Trophoblast cell (in vitro differentiated cells and primary cell): ENCODE data around the gene ARL13A. TPM values are rescaled to one million over a fixed set of nuclear protein-coding genes. Genes with fewer than 3 reads are reported as not detected.
A peak's percentile ranks its signal among the peaks of the same experiment; 100 is the strongest.

ENCODE experiments used
- DNase-seq, 2 donors: peaks; one replicate each; pipeline ENCODE4 v3.0.0-alpha.2; 2016
- H2AFZ ChIP-seq: 2 replicates; pipeline ENCODE4 v1.6.1; 2013; ENCODE audit warnings: low read length, moderate library complexity, mild to moderate bottlenecking; ENCODE audit not compliant: insufficient read depth, poor library complexity
- H2AK5ac ChIP-seq: 2 replicates; pipeline ENCODE4 v1.6.1; 2013; ENCODE audit warnings: mild to moderate bottlenecking, low read length
- H2BK120ac ChIP-seq: 2 replicates; pipeline ENCODE4 v1.6.1; 2013; ENCODE audit warnings: low read length, mild to moderate bottlenecking, moderate library complexity; ENCODE audit not compliant: insufficient read depth, poor library complexity
- H2BK12ac ChIP-seq: 2 replicates; pipeline ENCODE4 v1.6.1; 2013; ENCODE audit warnings: mild to moderate bottlenecking, low read length, moderate library complexity
- H2BK5ac ChIP-seq: 2 replicates; pipeline ENCODE4 v1.6.1; 2013; ENCODE audit warnings: low read length, low read depth, moderate library complexity, mild to moderate bottlenecking; ENCODE audit not compliant: poor library complexity
- H3K14ac ChIP-seq: 2 replicates; pipeline ENCODE4 v1.6.1; 2013; ENCODE audit warnings: mild to moderate bottlenecking, low read length
- H3K18ac ChIP-seq: 2 replicates; pipeline ENCODE4 v1.6.1; 2013; ENCODE audit warnings: mild to moderate bottlenecking, low read length
- H3K23ac ChIP-seq: 2 replicates; pipeline ENCODE4 v1.6.1; 2013; ENCODE audit warnings: low read length
- H3K27ac ChIP-seq: 2 replicates; pipeline ENCODE4 v1.5.1; 2013; ENCODE audit warnings: low read depth, mild to moderate bottlenecking, inconsistent platforms, low read length, moderate library complexity
- H3K27me3 ChIP-seq: 2 replicates; pipeline ENCODE4 v1.6.1; 2013; ENCODE audit warnings: inconsistent platforms, mild to moderate bottlenecking, low read length, moderate library complexity; ENCODE audit not compliant: insufficient read depth
- H3K36me3 ChIP-seq, 2 experiments: 1 replicate in 1 of 2; 2 replicates in 1 of 2; pipeline ENCODE4 v1.6.1; 2013; ENCODE audit warnings: low read length in 2 of 2, mild to moderate bottlenecking in 2 of 2, moderate library complexity in 1 of 2; ENCODE audit not compliant: insufficient read depth in 2 of 2, control insufficient read depth in 1 of 2
- H3K4ac ChIP-seq: 2 replicates; pipeline ENCODE4 v1.6.1; 2013; ENCODE audit warnings: low read depth, mild to moderate bottlenecking, low read length, moderate library complexity
- H3K4me1 ChIP-seq, 2 experiments: 1 replicate in 1 of 2; 2 replicates in 1 of 2; pipeline ENCODE4 v1.6.1; 2013; ENCODE audit warnings: low read length in 2 of 2, mild to moderate bottlenecking in 2 of 2, moderate library complexity in 1 of 2; ENCODE audit not compliant: insufficient read depth in 2 of 2, control insufficient read depth in 1 of 2
- H3K4me2 ChIP-seq: 2 replicates; pipeline ENCODE4 v1.6.1; 2013; ENCODE audit warnings: inconsistent platforms, mild to moderate bottlenecking, low read length, moderate library complexity
- H3K4me3 ChIP-seq: 2 replicates; pipeline ENCODE4 v1.5.1; 2013; ENCODE audit warnings: mild to moderate bottlenecking, low read depth, low read length, inconsistent platforms
- H3K79me1 ChIP-seq: one replicate; pipeline ENCODE4 v1.6.1; 2013; ENCODE audit warnings: low read length
- H3K79me2 ChIP-seq: 2 replicates; pipeline ENCODE4 v1.6.1; 2013; ENCODE audit warnings: low read length, mild to moderate bottlenecking; ENCODE audit not compliant: control insufficient read depth, insufficient read depth, poor library complexity
- H3K9ac ChIP-seq: 2 replicates; pipeline ENCODE4 v1.6.1; 2013; ENCODE audit warnings: mild to moderate bottlenecking, low read length
- H3K9me3 ChIP-seq: 2 replicates; pipeline ENCODE4 v1.6.1; 2013; ENCODE audit warnings: low read depth, mild to moderate bottlenecking, control low read depth, inconsistent platforms, low read length; ENCODE audit not compliant: insufficient read depth
- H4K12ac ChIP-seq: 2 replicates; pipeline ENCODE4 v1.6.1; 2013; ENCODE audit warnings: low read depth, mild to moderate bottlenecking, low read length, moderate library complexity
- H4K8ac ChIP-seq: 2 replicates; pipeline ENCODE4 v1.6.1; 2013; ENCODE audit warnings: low read depth, mild to moderate bottlenecking, low read length, moderate library complexity
- H4K91ac ChIP-seq: one replicate; pipeline ENCODE4 v1.6.1; 2013; ENCODE audit warnings: low read depth, mild to moderate bottlenecking, low read length, moderate library complexity
- WGBS: extraction: QIAGEN DNeasy Blood & Tissue Kit; methylation state at CpG from one replicate; pipeline ENCODE4 v1.1.7; 2013; ENCODE audit warnings: missing lambda C conversion rate; ENCODE audit not compliant: insufficient read length, insufficient coverage; ENCODE audit errors: extremely low coverage; 5-methylcytosine and 5-hydroxymethylcytosine counted together
- polyA plus RNA-seq: library from polyadenylated mRNA; stranded (reverse); fragments of 200-250 nt; gene quantifications from 2 replicates; pipeline ENCODE4 v1.2.3, GENCODE V29; 2013

Gene ARL13A
- not detected in 2 replicates for polyA plus RNA-seq

GRCh38 chrX:100969408-100969807, at the start of gene ARL13A:
TSS of gene ARL13A (plus strand) at chrX:100969708. CDS start at chrX:100973690, 3,982 bp downstream.
- no peak within 1 kb of the TSS for H3K14ac ChIP-seq
- no peak within 1 kb of the TSS for H3K9ac ChIP-seq
- no peak within 1 kb of the TSS for H3K4ac ChIP-seq
- no peak for DNase-seq
- H4K91ac ChIP-seq: no peak within 1 kb of the TSS
- H2AFZ ChIP-seq: no peak within 1 kb of the TSS
- no peak within 1 kb of the TSS for H4K12ac ChIP-seq
- H3K4me3 ChIP-seq: no peak within 1 kb of the TSS
- H4K8ac ChIP-seq: no peak within 1 kb of the TSS
- H3K23ac ChIP-seq: no peak within 1 kb of the TSS
- no peaks in the 10 kb centered on the region for H3K9me3 ChIP-seq
- no peaks in the 10 kb centered on the region for H3K27me3 ChIP-seq
- H3K79me2 ChIP-seq: no peaks in the 10 kb centered on the region
- H2BK120ac ChIP-seq: no peak within 1 kb of the TSS
- H2BK5ac ChIP-seq: no peak within 1 kb of the TSS
- H3K18ac ChIP-seq: no peak within 1 kb of the TSS
- H3K4me1 ChIP-seq: no peaks in the 10 kb centered on the region
- no CpG with 5 or more reads among the region's 2 CpGs for WGBS
- no peak within 1 kb of the TSS for H2AK5ac ChIP-seq
- no peak within 1 kb of the TSS for H3K4me2 ChIP-seq
- no peaks in the 10 kb centered on the region for H3K36me3 ChIP-seq
- H3K27ac ChIP-seq: no peak within 1 kb of the TSS
- no peaks in the 10 kb centered on the region for H3K79me1 ChIP-seq
- no peak within 1 kb of the TSS for H2BK12ac ChIP-seq

- H2BK120ac ChIP-seq: no peak overlapping the region
- H3K27ac ChIP-seq: no peak overlapping the region
- no peak overlapping the region for H2BK12ac ChIP-seq
- no peak overlapping the region for H3K9ac ChIP-seq
- H4K12ac ChIP-seq: no peak overlapping the region
- no peak overlapping the region for H2AK5ac ChIP-seq
- no peak overlapping the region for H3K4me2 ChIP-seq
- peak in 1 of 2 donors; percentile 38 for DNase-seq
- H3K4ac ChIP-seq: no peak overlapping the region
- H3K27me3 ChIP-seq: no peaks in the 10 kb centered on the region
- no peak overlapping the region for H3K4me3 ChIP-seq
- H2BK5ac ChIP-seq: no peak overlapping the region
- no peak overlapping the region for H3K18ac ChIP-seq
- H3K36me3 ChIP-seq: no peaks in the 10 kb centered on the region
- H2AFZ ChIP-seq: no peak overlapping the region
- no peaks in the 10 kb centered on the region for H3K4me1 ChIP-seq
- H3K14ac ChIP-seq: no peak overlapping the region
- no peak overlapping the region for H3K23ac ChIP-seq
- no CpG with 5 or more reads among the region's 3 CpGs for WGBS
- no peaks in the 10 kb centered on the region for H3K79me1 ChIP-seq
- H4K8ac ChIP-seq: no peak overlapping the region
- H4K91ac ChIP-seq: no peak overlapping the region
- H3K79me2 ChIP-seq: no peaks in the 10 kb centered on the region
- no peaks in the 10 kb centered on the region for H3K9me3 ChIP-seq
These were observed 45.1 kb upstream of the ARL13A start for GRCh38 chrX:100924375-100924774.

GRCh38 chrX:100926453-100926852, 43.1 kb upstream of the ARL13A start:
- DNase-seq: peak; percentile 42 to 78
- no CpG with 5 or more reads among the region's 2 CpGs for whole genome bisulfite sequencing
- Histone ChIP-seq H3K4ac (no peak overlapping the region), H3K23ac (no peak overlapping the region), H2BK5ac (no peak overlapping the region), H3K79me2 (no peaks in the 10 kb centered on the region), H3K9ac (no peak overlapping the region), H3K4me1 (no peaks in the 10 kb centered on the region), H3K18ac (no peak overlapping the region), H3K27ac (no peak overlapping the region), H2AK5ac (no peak overlapping the region), H2BK12ac (no peak overlapping the region), H2BK120ac (no peak overlapping the region), H3K14ac (no peak overlapping the region), H4K91ac (no peak overlapping the region), H3K36me3 (no peaks in the 10 kb centered on the region), H4K8ac (no peak overlapping the region), H3K27me3 (no peaks in the 10 kb centered on the region), H4K12ac (no peak overlapping the region), H3K9me3 (no peaks in the 10 kb centered on the region), H3K4me2 (no peak overlapping the region), H2AFZ (no peak overlapping the region), H3K4me3 (no peak overlapping the region), H3K79me1 (no peaks in the 10 kb centered on the region)

- no peak within 1 kb of the TSS for H2BK120ac ChIP-seq
- H3K4me2 ChIP-seq: peak within 1 kb of the TSS; percentile 88
- H3K4ac ChIP-seq: no peak within 1 kb of the TSS
- DNase-seq: peak; percentile 7 to 30
- no peaks in the 10 kb centered on the region for H3K9me3 ChIP-seq
- H2AK5ac ChIP-seq: no peak within 1 kb of the TSS
- no peak within 1 kb of the TSS for H3K14ac ChIP-seq
- no peak within 1 kb of the TSS for H2BK12ac ChIP-seq
- H3K4me1 ChIP-seq: no peaks in the 10 kb centered on the region
- H4K12ac ChIP-seq: no peak within 1 kb of the TSS
- no peaks in the 10 kb centered on the region for H3K27me3 ChIP-seq
- peak within 1 kb of the TSS; percentile 66 for H3K4me3 ChIP-seq
- H3K23ac ChIP-seq: no peak within 1 kb of the TSS
- no peak within 1 kb of the TSS for H2BK5ac ChIP-seq
- H3K36me3 ChIP-seq: no peaks in the 10 kb centered on the region
- no peak within 1 kb of the TSS for H3K9ac ChIP-seq
- no peak within 1 kb of the TSS for H3K27ac ChIP-seq
- H3K18ac ChIP-seq: no peak within 1 kb of the TSS
- H3K79me1 ChIP-seq: no peaks in the 10 kb centered on the region
- no peak within 1 kb of the TSS for H4K91ac ChIP-seq
- H3K79me2 ChIP-seq: no peaks in the 10 kb centered on the region
- H4K8ac ChIP-seq: no peak within 1 kb of the TSS
- no CpG with 5 or more reads among the region's 51 CpGs for WGBS
- no peak within 1 kb of the TSS for H2AFZ ChIP-seq
These were observed 40.6 kb upstream of the ARL13A start, which contains the start of gene XKRX for GRCh38 chrX:100928660-100929613. TSS of gene XKRX (minus strand) at chrX:100928917. CDS start at chrX:100928304, 613 bp downstream.
